Liver (tissue), 9 donors: ENCODE data around the gene VPS25. TPM values are rescaled to one million over a fixed set of nuclear protein-coding genes. Genes with fewer than 3 reads are reported as not detected.

Experiments
- DNase-seq: peaks from one replicate; pipeline ENCODE4 v3.0.0-alpha.2; 2017; ENCODE audit warnings: low spot score
- H3K27ac ChIP-seq, 2 donors: one replicate each; pipeline ENCODE4 v1.7.0; 2013; ENCODE audit warnings: inconsistent platforms in 2 of 2, low read length in 2 of 2, control low read depth in 1 of 2, low read depth in 1 of 2, mild to moderate bottlenecking in 1 of 2
- H3K27me3 ChIP-seq, 4 donors: one replicate each; pipeline versions ENCODE4 v1.6.1 to v1.7.0; 2013; ENCODE audit warnings: low read length in 3 of 4, inconsistent platforms in 1 of 4, mild to moderate bottlenecking in 1 of 4, moderate library complexity in 1 of 4; ENCODE audit not compliant: control insufficient read depth in 4 of 4, insufficient read depth in 4 of 4
- H3K36me3 ChIP-seq, 4 donors: one replicate each; pipeline versions ENCODE4 v1.6.1 to v1.7.0; 2013; ENCODE audit warnings: low read length in 3 of 4, mild to moderate bottlenecking in 3 of 4, low read depth in 1 of 4, moderate library complexity in 1 of 4; ENCODE audit not compliant: control insufficient read depth in 4 of 4, insufficient read depth in 3 of 4
- H3K4me1 ChIP-seq, 4 donors: one replicate each; pipeline versions ENCODE4 v1.6.1 to v1.7.0; 2013; ENCODE audit warnings: low read length in 3 of 4, mild to moderate bottlenecking in 3 of 4, moderate library complexity in 1 of 4; ENCODE audit not compliant: control insufficient read depth in 4 of 4, insufficient read depth in 4 of 4
- H3K4me3 ChIP-seq, 3 donors: one replicate each; pipeline versions ENCODE4 v1.6.1 to v1.7.0; 2013; ENCODE audit warnings: low read length in 3 of 3, control low read depth in 1 of 3, low read depth in 1 of 3, mild to moderate bottlenecking in 1 of 3
- H3K9ac ChIP-seq, 2 donors: one replicate each; pipeline ENCODE4 v1.7.0; 2013; ENCODE audit warnings: low read length in 2 of 2, mild to moderate bottlenecking in 2 of 2, moderate library complexity in 2 of 2, control low read depth in 1 of 2, low read depth in 1 of 2
- H3K9me3 ChIP-seq, 4 donors: one replicate each; pipeline versions ENCODE4 v1.6.1 to v1.7.0; 2013; ENCODE audit warnings: low read length in 3 of 4; ENCODE audit not compliant: control insufficient read depth in 4 of 4
- ATF3 ChIP-seq: IDR thresholded peaks from 2 replicates; pipeline ENCODE4 v1.6.1; 2016; ENCODE audit warnings: antibody characterized with exemption
- CTCF ChIP-seq: fragments of 150-350 bp; IDR thresholded peaks from 2 replicates; pipeline ENCODE4 v1.5.1; 2017; ENCODE audit warnings: improper control_type of control experiment, low read depth, low read length; ENCODE audit not compliant: missing input control
- FOXA1 ChIP-seq: IDR thresholded peaks from 2 replicates; pipeline ENCODE4 v1.6.1; 2016; ENCODE audit warnings: antibody characterized with exemption
- FOXA2 ChIP-seq: IDR thresholded peaks from 2 replicates; pipeline ENCODE4 v1.6.1; 2016; ENCODE audit warnings: antibody characterized with exemption
- GABPA ChIP-seq, 2 donors: IDR thresholded peaks in 1 of 2; conservative IDR thresholded peaks in 1 of 2; 2 replicates each; pipeline ENCODE4 v1.6.1; 2016; ENCODE audit warnings: antibody characterized with exemption in 2 of 2, mild to moderate bottlenecking in 1 of 2, moderate library complexity in 1 of 2
- HNF4A ChIP-seq, 2 donors: conservative IDR thresholded peaks; 2 replicates each; pipeline ENCODE4 v1.6.1; 2016; ENCODE audit warnings: antibody characterized with exemption in 2 of 2, mild to moderate bottlenecking in 2 of 2
- HNF4G ChIP-seq: IDR thresholded peaks from 2 replicates; pipeline ENCODE4 v1.6.1; 2016; ENCODE audit warnings: antibody characterized with exemption
- JUND ChIP-seq, 2 donors: IDR thresholded peaks; 2 replicates each; pipeline ENCODE4 v1.6.1; 2016; ENCODE audit warnings: antibody characterized with exemption in 2 of 2
- NR2F2 ChIP-seq: IDR thresholded peaks from 2 replicates; pipeline ENCODE4 v1.6.1; 2016; ENCODE audit warnings: antibody characterized with exemption
- RAD21 ChIP-seq, 2 donors: IDR thresholded peaks; 2 replicates each; pipeline ENCODE4 v1.6.1; 2016; ENCODE audit warnings: antibody characterized with exemption in 2 of 2, mild to moderate bottlenecking in 2 of 2
- REST ChIP-seq: IDR thresholded peaks from 2 replicates; pipeline ENCODE4 v1.6.1; 2016; ENCODE audit warnings: antibody characterized with exemption, mild to moderate bottlenecking
- RXRA ChIP-seq, 2 donors: IDR thresholded peaks; 2 replicates each; pipeline ENCODE4 v1.6.1; 2017 to 2018; ENCODE audit warnings: antibody characterized with exemption in 2 of 2, mild to moderate bottlenecking in 1 of 2
- SP1 ChIP-seq: IDR thresholded peaks from 2 replicates; pipeline ENCODE4 v1.6.1; 2018; ENCODE audit warnings: antibody characterized with exemption, mild to moderate bottlenecking
- YY1 ChIP-seq: IDR thresholded peaks from 2 replicates; pipeline ENCODE4 v1.6.1; 2016; ENCODE audit warnings: antibody characterized with exemption, mild to moderate bottlenecking
- ZBTB33 ChIP-seq: IDR thresholded peaks from 2 replicates; pipeline ENCODE4 v1.6.1; 2016; ENCODE audit warnings: antibody characterized with exemption
- WGBS: extraction: QIAGEN DNeasy Blood & Tissue Kit; methylation state at CpG from one replicate; pipeline ENCODE4 v1.1.7; 2013; 5-methylcytosine and 5-hydroxymethylcytosine counted together
- polyA plus RNA-seq, 2 donors: library from polyadenylated mRNA; stranded (reverse) in 1 of 2; unstranded in 1 of 2; fragments of 200-250 nt in 1 of 2; fragments of >200 nt in 1 of 2; fragmentation: Nextera tagmentation in 1 of 2; extraction: Ambion mirVana in 1 of 2; gene quantifications; one replicate each; pipeline versions ENCODE4 v1.2.1 to v1.2.3, GENCODE V29; 2013 to 2015
- total RNA-seq, 2 donors: library from RNA; depleted of rRNA; stranded (reverse); fragments of >200 nt; gene quantifications; one replicate each; pipeline ENCODE4 v1.2.3, GENCODE V29; 2014
- donor health status: healthy.
- donor health status: healthy.
- donor health status: healthy.
- donor health status: healthy.
- donor health status: healthy.

Gene VPS25
- total and polyA plus RNA-seq, 4 donors: 40.9 to 65.7 (median 51.0) TPM

GRCh38 chr17:42743595-42744282 is 29.5 kb upstream of the VPS25 start:
- peak overlapping the region; percentile 88 to 93 for H3K27ac ChIP-seq
- H3K36me3 ChIP-seq: no peaks in the 10 kb centered on the region
- H3K4me3 ChIP-seq: peak overlapping the region; percentile 68 to 91 (median 75)
- TF ChIP-seq YY1: no peak
- no peak for DNase-seq
- H3K9ac ChIP-seq: peak overlapping the region; percentile 60 to 82
- H3K27me3 ChIP-seq: no peaks in the 10 kb centered on the region
- no peaks in the 10 kb centered on the region for H3K9me3 ChIP-seq
- peaks cover 6 to 28% (median 25%) of the 10 kb centered on the region in 4 donors for H3K4me1 ChIP-seq
- 71% methylated on average over 10 of the region's 10 CpGs for WGBS

GRCh38 chr17:42744283-42744805 is 28.9 kb upstream of the VPS25 start:
- under 1% methylated on average over 32 of the region's 32 CpGs for WGBS
- Histone ChIP-seq H3K27ac (peak overlapping the region; percentile 88 to 93), H3K4me1 (peaks cover 10 to 34% (median 31%) of the 10 kb centered on the region in 4 donors), H3K27me3 (no peaks in the 10 kb centered on the region), H3K4me3 (peak overlapping the region; percentile 68 to 91 (median 75)), H3K9me3 (no peaks in the 10 kb centered on the region), H3K9ac (peak overlapping the region; percentile 60 to 82), H3K36me3 (no peaks in the 10 kb centered on the region)
- TF ChIP-seq RXRA (IDR thresholded peaks at IDR 0.05) (peak; percentile 43 to 68), REST (peak; percentile 21), HNF4A (conservative IDR thresholded peaks at IDR 0.05) (peak; percentile 18 to 36), HNF4G (no peak), ZBTB33 (no peak), JUND (IDR thresholded peaks at IDR 0.05) (no peak), NR2F2 (no peak), CTCF (no peak), RAD21 (IDR thresholded peaks at IDR 0.05) (no peak), FOXA1 (no peak), GABPA (IDR thresholded peaks at IDR 0.05 in 1 of 2, conservative IDR thresholded peaks at IDR 0.05 in 1 of 2) (no peak), ATF3 (no peak), YY1 (peak; percentile 8), SP1 (no peak), FOXA2 (no peak)
- DNase-seq: no peak
